ENCODE data around the gene CAPZA2.
"Not testable (repeated sequence)": the region's sequence is repeated elsewhere in the genome, so short reads cannot be mapped to it uniquely, and the experiment has no call there.

Gene CAPZA2

DNA sequence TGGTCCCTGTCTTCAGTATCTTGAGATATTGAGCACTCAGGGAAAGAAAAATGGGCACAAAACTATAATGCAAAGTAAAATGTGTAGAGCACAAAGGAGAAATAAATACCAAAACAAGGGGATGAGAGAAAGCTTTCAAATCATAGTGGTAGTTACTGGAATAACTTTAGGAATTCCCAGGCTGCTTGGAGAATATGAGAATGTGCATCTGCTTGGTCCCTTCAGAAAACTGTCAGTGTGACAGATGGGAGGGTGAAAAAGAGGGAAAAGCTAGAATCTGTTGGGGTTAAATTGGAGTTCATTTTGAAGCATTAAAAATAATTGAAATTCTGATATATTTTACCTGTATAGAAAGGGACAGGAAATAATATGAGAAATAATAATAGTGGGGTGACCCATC is 106.2 kb downstream of the CAPZA2 start:
- H3K9me3 Mint-ChIP-seq (ENCODE audit: low read depth), result no peaks in the 10 kb centered on the region
- H3K4me3 Mint-ChIP-seq, result no peak overlapping the region
- no peaks in the 10 kb centered on the region for H3K36me3 Mint-ChIP-seq
- no peaks in the 10 kb centered on the region for H3K4me1 Mint-ChIP-seq (ENCODE audit: low read depth)
- no peak overlapping the region for H3K27ac Mint-ChIP-seq
- H3K27me3 Mint-ChIP-seq, result peaks cover 3% of the 10 kb centered on the region

GRCh38 chr7:116969371-116969902 is 107.0 kb downstream of the CAPZA2 start:
- peaks cover 3% of the 10 kb centered on the region for H3K27me3 Mint-ChIP-seq
- no peak overlapping the region for H3K4me3 Mint-ChIP-seq
- no peaks in the 10 kb centered on the region for H3K36me3 Mint-ChIP-seq
- H3K9me3 Mint-ChIP-seq (ENCODE audit: low read depth), result no peaks in the 10 kb centered on the region
- no peak overlapping the region for H3K27ac Mint-ChIP-seq
- no peaks in the 10 kb centered on the region for H3K4me1 Mint-ChIP-seq (ENCODE audit: low read depth)

GRCh38 chr7:116970238-116970910 is 108.0 kb downstream of the CAPZA2 start:
- H3K27me3 Mint-ChIP-seq, result peaks cover 3% of the 10 kb centered on the region
- H3K27ac Mint-ChIP-seq, result no peak overlapping the region
- H3K36me3 Mint-ChIP-seq, result no peaks in the 10 kb centered on the region
- H3K4me1 Mint-ChIP-seq (ENCODE audit: low read depth), result no peaks in the 10 kb centered on the region
- no peaks in the 10 kb centered on the region for H3K9me3 Mint-ChIP-seq (ENCODE audit: low read depth)
- no peak overlapping the region for H3K4me3 Mint-ChIP-seq

DNA sequence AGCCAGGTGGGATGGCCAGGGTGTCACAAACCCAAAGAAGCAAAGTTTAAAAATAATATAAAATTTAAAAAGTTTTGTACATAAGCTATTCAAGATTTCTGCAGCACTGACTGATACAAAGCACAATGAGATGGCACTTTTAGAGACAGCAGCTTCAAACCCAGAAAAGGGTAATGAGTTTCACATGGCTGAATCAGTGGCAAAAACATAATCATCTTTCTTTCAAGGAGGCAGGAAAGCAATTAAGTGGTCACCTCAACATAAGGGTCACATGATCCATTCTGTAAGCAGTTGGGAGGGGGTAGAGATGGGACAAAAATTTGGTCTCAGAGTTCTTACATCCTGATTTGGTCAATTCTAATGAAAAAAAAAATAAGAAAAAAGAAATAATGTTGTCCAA is 108.8 kb downstream of the CAPZA2 start:
- H3K36me3 Mint-ChIP-seq; H3K4me3 Mint-ChIP-seq; H3K4me1 Mint-ChIP-seq (ENCODE audit: low read depth); H3K9me3 Mint-ChIP-seq (ENCODE audit: low read depth); H3K27ac Mint-ChIP-seq; H3K27me3 Mint-ChIP-seq: not testable (repeated sequence)

Data from activated naive CD8-positive, alpha-beta T cell (primary cell).